ENCODE results near the gene LILRB4. TPM values are rescaled to one million over a fixed set of nuclear protein-coding genes. Genes with fewer than 3 reads are reported as not detected.

The LILRB4 gene
- total RNA-seq, 3 donors from 2014 or later = 3.0 to 8.7 (median 6.4) TPM

- intact Hi-C loops (cut with DNase I, micrococcal nuclease) = no loop called here
- H3K9me3 ChIP-seq = no peaks in the 10 kb centered on the region
- H3K36me3 ChIP-seq (ENCODE audit: low read depth) = no peaks in the 10 kb centered on the region
- no peak overlapping the region for H3K4me3 ChIP-seq
- TF ChIP-seq, protein P1, sequence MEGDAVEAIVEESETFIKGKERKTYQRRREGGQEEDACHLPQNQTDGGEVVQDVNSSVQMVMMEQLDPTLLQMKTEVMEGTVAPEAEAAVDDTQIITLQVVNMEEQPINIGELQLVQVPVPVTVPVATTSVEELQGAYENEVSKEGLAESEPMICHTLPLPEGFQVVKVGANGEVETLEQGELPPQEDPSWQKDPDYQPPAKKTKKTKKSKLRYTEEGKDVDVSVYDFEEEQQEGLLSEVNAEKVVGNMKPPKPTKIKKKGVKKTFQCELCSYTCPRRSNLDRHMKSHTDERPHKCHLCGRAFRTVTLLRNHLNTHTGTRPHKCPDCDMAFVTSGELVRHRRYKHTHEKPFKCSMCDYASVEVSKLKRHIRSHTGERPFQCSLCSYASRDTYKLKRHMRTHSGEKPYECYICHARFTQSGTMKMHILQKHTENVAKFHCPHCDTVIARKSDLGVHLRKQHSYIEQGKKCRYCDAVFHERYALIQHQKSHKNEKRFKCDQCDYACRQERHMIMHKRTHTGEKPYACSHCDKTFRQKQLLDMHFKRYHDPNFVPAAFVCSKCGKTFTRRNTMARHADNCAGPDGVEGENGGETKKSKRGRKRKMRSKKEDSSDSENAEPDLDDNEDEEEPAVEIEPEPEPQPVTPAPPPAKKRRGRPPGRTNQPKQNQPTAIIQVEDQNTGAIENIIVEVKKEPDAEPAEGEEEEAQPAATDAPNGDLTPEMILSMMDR (IDR thresholded peaks at IDR 0.05) = no peak
- no peak for DNase-seq
- no peak for ATAC-seq
- no peaks in the 10 kb centered on the region for H3K4me1 ChIP-seq (ENCODE audit: low read depth)
Observed at GRCh38 chr19:54648129-54648528, 14.7 kb upstream of the LILRB4 start.

DNA sequence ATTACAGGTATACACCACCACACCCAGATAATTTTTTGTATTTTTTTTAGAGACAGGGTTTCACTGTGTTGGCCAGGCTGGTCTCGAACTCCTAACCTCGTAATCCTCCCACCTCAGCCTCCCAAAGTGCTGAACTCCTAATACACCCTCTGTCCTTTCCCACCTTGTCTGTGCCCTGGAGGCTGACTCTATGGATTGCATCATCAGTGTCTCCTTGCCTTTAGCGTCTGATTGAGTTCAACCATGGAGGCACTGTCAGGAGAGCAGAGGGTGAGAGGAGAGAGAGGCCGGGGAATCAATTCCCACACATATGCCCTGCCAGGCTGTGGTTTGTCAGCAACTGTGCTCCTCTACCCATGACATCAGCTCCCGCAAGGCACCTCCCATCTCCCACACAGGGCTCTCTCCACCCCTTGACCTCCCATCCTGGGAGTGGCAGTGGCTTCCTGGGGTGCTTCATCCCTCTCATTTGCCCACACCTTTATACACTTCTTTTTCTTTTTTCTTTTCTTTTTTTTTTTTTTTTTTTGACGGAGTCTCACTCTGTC lies 12.6 kb upstream of the LILRB4 start:
- DNase-seq = no peak
- Histone ChIP-seq H3K9me3 (no peaks in the 10 kb centered on the region), H3K4me1 (ENCODE audit: low read depth) (no peaks in the 10 kb centered on the region), H3K4me3 (no peak overlapping the region), H3K36me3 (ENCODE audit: low read depth) (no peaks in the 10 kb centered on the region)
- ATAC-seq = no peak
- intact Hi-C loops (cut with DNase I, micrococcal nuclease) = no loop called here
- TF ChIP-seq, protein P1 (IDR thresholded peaks at IDR 0.05) = no peak

GRCh38 chr19:54653181-54653809 lies 9.5 kb upstream of the LILRB4 start:
- Histone ChIP-seq H3K4me1 (ENCODE audit: low read depth) (no peaks in the 10 kb centered on the region), H3K9me3 (no peaks in the 10 kb centered on the region), H3K36me3 (ENCODE audit: low read depth) (no peaks in the 10 kb centered on the region), H3K4me3 (no peak overlapping the region)
- intact Hi-C loops (cut with DNase I, micrococcal nuclease) = no loop called here
- no peak for DNase-seq
- TF ChIP-seq, protein P1 (IDR thresholded peaks at IDR 0.05) = peak; percentile 20
- ATAC-seq = no peak

- Histone ChIP-seq H3K4me1 (ENCODE audit: low read depth) (no peaks in the 10 kb centered on the region), H3K36me3 (ENCODE audit: low read depth) (no peaks in the 10 kb centered on the region), H3K4me3 (no peak overlapping the region), H3K9me3 (no peaks in the 10 kb centered on the region)
- DNase-seq (no peak), ATAC-seq (peak; percentile 24)
- TF ChIP-seq, protein P1 (IDR thresholded peaks at IDR 0.05) = no peak
- intact Hi-C loops (cut with DNase I, micrococcal nuclease) = no loop called here
Observed at GRCh38 chr19:54654447-54655321, 8.1 kb upstream of the LILRB4 start.

DNA sequence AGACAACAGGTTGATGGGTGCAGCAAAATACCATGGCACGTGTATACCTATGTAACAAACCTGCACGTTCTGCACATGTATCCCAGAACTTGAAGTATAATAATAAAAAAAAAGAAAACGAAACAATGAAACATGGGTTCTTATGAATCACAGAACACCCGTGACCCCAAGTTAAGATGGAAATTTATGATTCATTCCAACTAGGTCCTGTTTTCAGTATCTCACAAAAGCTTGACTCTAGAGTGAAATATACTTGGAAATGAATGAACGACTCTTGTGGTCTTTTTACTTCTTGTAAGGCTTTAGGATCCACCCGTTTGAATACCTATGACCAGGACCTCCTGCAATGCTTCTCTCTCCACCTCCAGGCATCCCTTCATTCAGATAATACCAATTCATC lies 3.5 kb upstream of the LILRB4 start:
- intact Hi-C loops (cut with DNase I, micrococcal nuclease) = no loop called here
- no peak overlapping the region for H3K4me3 ChIP-seq
- no peaks in the 10 kb centered on the region for H3K36me3 ChIP-seq (ENCODE audit: low read depth)
- no peaks in the 10 kb centered on the region for H3K9me3 ChIP-seq
- H3K4me1 ChIP-seq (ENCODE audit: low read depth) = no peaks in the 10 kb centered on the region
- TF ChIP-seq, protein P1 (IDR thresholded peaks at IDR 0.05) = no peak
- DNase-seq (no peak), ATAC-seq (no peak)

Data from mucosa of descending colon (tissue), 3 donors.